ENCODE data around the gene ZNRF3. TPM values are rescaled to one million over a fixed set of nuclear protein-coding genes. Genes with fewer than 3 reads are reported as not detected.

Gene ZNRF3
- polyA plus RNA-seq, 1 donor (not counting 4 experiments of a cell fraction or from before 2014, with no cell fraction given), result 2.6 TPM

DNA sequence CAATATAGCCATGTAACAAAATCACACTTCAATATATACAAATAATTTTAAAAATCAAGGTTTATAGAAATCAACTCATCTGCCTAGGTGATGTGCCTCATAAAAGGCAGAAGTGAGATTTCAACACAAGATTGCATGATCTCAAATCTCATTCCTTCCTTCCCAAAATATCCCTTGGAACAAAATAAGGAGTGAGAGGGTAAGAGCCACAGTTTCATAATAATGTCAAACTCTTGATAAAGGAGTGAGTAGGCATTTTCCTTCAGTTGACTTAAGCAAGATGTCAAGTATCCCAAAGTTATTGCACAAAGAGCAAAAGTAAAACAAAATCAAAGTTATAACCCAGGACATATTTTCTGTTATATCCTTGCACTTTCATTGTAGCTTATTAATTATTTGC, 97.0 kb downstream of the ZNRF3 start:
- no peak overlapping the region for H3K27ac ChIP-seq (ENCODE audit: control insufficient read depth, insufficient read depth, low read length)
- FAIRE-seq, result no peak
- H3K9me1 ChIP-seq (ENCODE audit: control insufficient read depth, extremely low read depth, insufficient read depth, low read length), result peaks cover 6% of the 10 kb centered on the region
- H3K79me2 ChIP-seq (ENCODE audit: control insufficient read depth, insufficient read depth, low read length), result peaks cover 4% of the 10 kb centered on the region
- no peaks in the 10 kb centered on the region for H3K36me3 ChIP-seq (ENCODE audit: control insufficient read depth in 2 of 2, extremely low read depth in 1 of 2, insufficient read depth in 2 of 2, low read length in 2 of 2)
- no peak overlapping the region for H3K9ac ChIP-seq (ENCODE audit: control insufficient read depth, extremely low read depth, insufficient read depth, low read length)
- no peak overlapping the region for H3K4me2 ChIP-seq (ENCODE audit: control insufficient read depth, extremely low read depth, insufficient read depth, low read depth, low read length)
- no peaks in the 10 kb centered on the region for H3K9me3 ChIP-seq (ENCODE audit: control insufficient read depth, low read depth, low read length)
- H3K4me3 ChIP-seq (ENCODE audit: control insufficient read depth in 2 of 3, extremely low read depth in 1 of 3, insufficient read depth in 2 of 3, low read depth in 1 of 3, low read length in 3 of 3), result no peak overlapping the region
- H2AFZ ChIP-seq (ENCODE audit: control insufficient read depth, low read length), result no peak overlapping the region
- TF ChIP-seq EZH2 (IDR thresholded peaks at IDR 0.05; ENCODE audit: low read length) (no peak), CTCF (optimal IDR thresholded peaks at IDR 0.05 in 1 of 3, IDR thresholded peaks at IDR 0.05 in 1 of 3, conservative IDR thresholded peaks at IDR 0.05 in 1 of 3; ENCODE audit: extremely low read depth in 1 of 3, insufficient read depth in 2 of 3, low read length in 3 of 3) (no peak)
- peaks cover 3% of the 10 kb centered on the region for H4K20me1 ChIP-seq (ENCODE audit: control insufficient read depth, extremely low read depth, insufficient read depth, low read length)
- dilution Hi-C loops (cut with MboI; ENCODE audit: extremely low pct_ligation_motif_present, low sequenced_read_pairs), result no loop called here
- H3K4me1 ChIP-seq (ENCODE audit: control insufficient read depth, extremely low read depth, insufficient read depth, low read length), result peaks cover 49% of the 10 kb centered on the region
- no peak for DNase-seq (ENCODE audit: low read depth, low spot score)
- H3K27me3 ChIP-seq (ENCODE audit: control insufficient read depth, extremely low read depth, insufficient read depth, low read length), result no peaks in the 10 kb centered on the region

DNA sequence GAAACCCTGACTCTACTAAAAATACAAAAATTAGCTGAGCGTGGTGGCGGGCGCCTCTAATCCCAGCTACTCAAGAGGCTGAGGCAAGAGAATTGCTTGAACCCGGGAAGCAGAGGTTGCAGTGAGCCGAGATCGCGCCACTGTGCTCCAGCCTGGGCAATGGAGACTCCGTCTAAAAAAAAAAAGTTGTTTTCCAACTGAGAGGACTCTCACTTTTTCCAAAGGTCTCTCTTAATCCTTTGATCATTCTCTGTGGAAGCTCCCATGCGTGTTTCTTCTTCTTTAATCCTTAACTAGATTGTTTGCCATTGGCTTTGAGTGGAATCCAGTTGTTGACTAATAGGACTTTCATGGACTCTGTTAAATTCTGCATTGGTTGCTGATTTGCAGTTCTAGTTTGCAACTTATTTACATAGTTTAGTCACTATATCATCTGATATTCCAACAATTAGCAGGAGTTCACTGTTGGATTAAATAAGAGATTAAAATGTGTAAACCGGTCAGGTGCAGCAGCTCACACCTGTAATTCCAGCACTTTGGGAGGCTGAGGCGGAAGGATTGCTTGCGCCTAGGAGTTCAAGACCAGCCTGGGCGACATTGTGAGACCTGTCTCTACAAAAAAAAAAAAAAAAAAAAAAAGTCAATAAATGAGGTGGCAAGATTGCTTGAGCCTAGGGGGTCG, 98.6 kb downstream of the ZNRF3 start:
- Histone ChIP-seq H3K9me1 (ENCODE audit: control insufficient read depth, extremely low read depth, insufficient read depth, low read length) (peaks cover 3% of the 10 kb centered on the region), H4K20me1 (ENCODE audit: control insufficient read depth, extremely low read depth, insufficient read depth, low read length) (peaks cover 3% of the 10 kb centered on the region), H3K27ac (ENCODE audit: control insufficient read depth, insufficient read depth, low read length) (no peak overlapping the region), H3K27me3 (ENCODE audit: control insufficient read depth, extremely low read depth, insufficient read depth, low read length) (no peaks in the 10 kb centered on the region), H3K9me3 (ENCODE audit: control insufficient read depth, low read depth, low read length) (no peaks in the 10 kb centered on the region), H3K9ac (ENCODE audit: control insufficient read depth, extremely low read depth, insufficient read depth, low read length) (no peak overlapping the region), H2AFZ (ENCODE audit: control insufficient read depth, low read length) (no peak overlapping the region), H3K36me3 (ENCODE audit: control insufficient read depth in 2 of 2, extremely low read depth in 1 of 2, insufficient read depth in 2 of 2, low read length in 2 of 2) (peaks cover under 1 to 1% of the 10 kb centered on the region in 2 experiments), H3K4me3 (ENCODE audit: control insufficient read depth in 2 of 3, extremely low read depth in 1 of 3, insufficient read depth in 2 of 3, low read depth in 1 of 3, low read length in 3 of 3) (no peak overlapping the region), H3K4me1 (ENCODE audit: control insufficient read depth, extremely low read depth, insufficient read depth, low read length) (peaks cover 37% of the 10 kb centered on the region), H3K4me2 (ENCODE audit: control insufficient read depth, extremely low read depth, insufficient read depth, low read depth, low read length) (no peak overlapping the region), H3K79me2 (ENCODE audit: control insufficient read depth, insufficient read depth, low read length) (peaks cover 4% of the 10 kb centered on the region)
- dilution Hi-C loops (cut with MboI; ENCODE audit: extremely low pct_ligation_motif_present, low sequenced_read_pairs), result no loop called here
- no peak for DNase-seq (ENCODE audit: low read depth, low spot score)
- no peak for FAIRE-seq
- no peak for TF ChIP-seq CTCF (optimal IDR thresholded peaks at IDR 0.05 in 1 of 3, IDR thresholded peaks at IDR 0.05 in 1 of 3, conservative IDR thresholded peaks at IDR 0.05 in 1 of 3; ENCODE audit: extremely low read depth in 1 of 3, insufficient read depth in 2 of 3, low read length in 3 of 3)
